Neutrophil (primary cell): Measurements from ENCODE around the gene SLC6A16.

Experiments used
- H3K27ac ChIP-seq: fragments of 200-600 bp; sonication (generic); 2 replicates; pipeline ENCODE4 v1.5.1; 2016; ENCODE audit warnings: mild to moderate bottlenecking, moderate library complexity
- H3K27me3 ChIP-seq: fragments of 200-600 bp; sonication (generic); 2 replicates; pipeline ENCODE4 v1.6.0; 2016; ENCODE audit warnings: mild to moderate bottlenecking
- H3K36me3 ChIP-seq: fragments of 200-600 bp; sonication (generic); 2 replicates; pipeline ENCODE4 v1.5.1; 2017
- H3K4me1 ChIP-seq, 2 experiments: fragments of 200-600 bp in 1 of 2; sonication (generic) in 1 of 2; 1 replicate in 1 of 2; 2 replicates in 1 of 2; pipeline versions ENCODE4 v1.5.1 to v1.6.1; 2013 to 2016; ENCODE audit warnings: low read depth in 1 of 2, low read length in 1 of 2, mild to moderate bottlenecking in 1 of 2, moderate library complexity in 1 of 2; ENCODE audit not compliant: control insufficient read depth in 1 of 2, insufficient read depth in 1 of 2
- H3K4me3 ChIP-seq, 2 experiments: fragments of 200-600 bp in 1 of 2; sonication (generic) in 1 of 2; 1 replicate in 1 of 2; 2 replicates in 1 of 2; pipeline ENCODE4 v1.5.1; 2013 to 2016; ENCODE audit warnings: low read depth in 1 of 2, low read length in 1 of 2, mild to moderate bottlenecking in 1 of 2, moderate library complexity in 1 of 2
- H3K9me3 ChIP-seq: fragments of 200-600 bp; sonication (generic); 2 replicates; pipeline ENCODE4 v1.5.1; 2016
- TF ChIP-seq, protein P1 (sequence below): fragments of 200-600 bp; sonication (generic); IDR thresholded peaks from 2 replicates; pipeline ENCODE4 v1.5.1; 2016; ENCODE audit warnings: antibody characterized with exemption

SLC6A16 gene

DNA sequence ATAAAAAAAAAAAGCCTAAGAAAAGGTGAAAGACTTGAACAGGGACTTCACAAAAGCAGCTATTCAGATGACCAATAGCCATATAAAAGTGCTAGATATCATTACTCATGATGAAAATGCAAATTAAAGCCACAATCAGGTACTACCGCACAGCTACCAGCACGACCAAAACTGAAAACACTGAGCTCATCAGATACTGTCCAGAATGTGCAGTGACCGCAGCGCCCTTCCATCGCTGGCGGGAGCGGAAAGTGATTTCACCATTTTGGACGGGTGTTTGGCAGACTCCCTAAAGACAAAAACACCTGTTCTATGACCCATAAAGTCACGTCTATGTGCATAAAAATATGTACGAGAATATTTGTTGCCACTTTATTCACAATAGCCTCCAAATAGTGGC is 60.7 kb downstream of the SLC6A16 start:
- Histone ChIP-seq H3K4me1 (no peaks in the 10 kb centered on the region), H3K27ac (no peak overlapping the region), H3K4me3 (no peak overlapping the region), H3K36me3 (no peaks in the 10 kb centered on the region), H3K9me3 (peaks cover 3% of the 10 kb centered on the region), H3K27me3 (peaks cover 8% of the 10 kb centered on the region)
- TF ChIP-seq, protein P1, sequence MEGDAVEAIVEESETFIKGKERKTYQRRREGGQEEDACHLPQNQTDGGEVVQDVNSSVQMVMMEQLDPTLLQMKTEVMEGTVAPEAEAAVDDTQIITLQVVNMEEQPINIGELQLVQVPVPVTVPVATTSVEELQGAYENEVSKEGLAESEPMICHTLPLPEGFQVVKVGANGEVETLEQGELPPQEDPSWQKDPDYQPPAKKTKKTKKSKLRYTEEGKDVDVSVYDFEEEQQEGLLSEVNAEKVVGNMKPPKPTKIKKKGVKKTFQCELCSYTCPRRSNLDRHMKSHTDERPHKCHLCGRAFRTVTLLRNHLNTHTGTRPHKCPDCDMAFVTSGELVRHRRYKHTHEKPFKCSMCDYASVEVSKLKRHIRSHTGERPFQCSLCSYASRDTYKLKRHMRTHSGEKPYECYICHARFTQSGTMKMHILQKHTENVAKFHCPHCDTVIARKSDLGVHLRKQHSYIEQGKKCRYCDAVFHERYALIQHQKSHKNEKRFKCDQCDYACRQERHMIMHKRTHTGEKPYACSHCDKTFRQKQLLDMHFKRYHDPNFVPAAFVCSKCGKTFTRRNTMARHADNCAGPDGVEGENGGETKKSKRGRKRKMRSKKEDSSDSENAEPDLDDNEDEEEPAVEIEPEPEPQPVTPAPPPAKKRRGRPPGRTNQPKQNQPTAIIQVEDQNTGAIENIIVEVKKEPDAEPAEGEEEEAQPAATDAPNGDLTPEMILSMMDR, result no peak

DNA sequence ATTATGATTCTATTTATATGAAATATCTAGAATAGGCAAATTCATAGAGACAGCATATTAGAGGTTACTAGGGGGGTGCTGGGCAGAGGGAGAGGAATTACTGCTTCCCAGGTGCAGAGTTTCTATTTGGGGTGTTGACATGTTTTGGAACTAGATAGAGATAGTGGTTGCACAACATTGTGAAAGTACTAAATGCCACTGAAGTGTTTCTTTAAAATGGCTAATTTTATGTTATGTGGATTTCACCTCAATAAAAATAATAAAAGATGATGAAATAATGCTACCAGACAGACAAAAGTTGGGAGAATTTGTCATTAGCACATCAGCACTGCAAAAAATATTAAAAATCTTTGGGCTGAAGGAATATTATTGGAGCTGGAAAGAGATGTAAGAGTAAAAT is 63.4 kb downstream of the SLC6A16 start:
- no peak overlapping the region for H3K27ac ChIP-seq
- H3K4me1 ChIP-seq, result no peaks in the 10 kb centered on the region
- H3K9me3 ChIP-seq, result peaks cover 4% of the 10 kb centered on the region
- H3K36me3 ChIP-seq, result no peaks in the 10 kb centered on the region
- peaks cover 10% of the 10 kb centered on the region for H3K27me3 ChIP-seq
- TF ChIP-seq, protein P1, result no peak
- no peak overlapping the region for H3K4me3 ChIP-seq

DNA sequence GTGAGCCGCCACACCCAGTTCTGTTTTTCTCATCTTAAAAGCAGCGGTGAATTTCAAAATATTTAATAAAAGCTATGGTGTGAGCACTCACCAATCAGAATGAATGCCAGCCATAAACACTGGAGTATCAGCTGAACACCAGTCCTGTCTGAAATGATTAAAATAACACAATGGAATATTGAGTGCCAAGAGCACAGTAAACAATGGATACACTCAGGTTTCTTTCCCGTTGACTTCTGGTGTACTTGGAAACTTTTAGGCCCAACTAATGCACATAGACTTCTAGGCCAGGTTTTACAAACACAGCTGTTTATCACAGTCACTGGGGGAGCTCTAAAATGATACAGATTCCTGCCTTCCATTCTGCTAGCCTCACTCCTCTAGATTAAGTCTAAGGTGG is 68.3 kb downstream of the SLC6A16 start:
- H3K27me3 ChIP-seq, result peaks cover 9% of the 10 kb centered on the region
- H3K9me3 ChIP-seq, result peaks cover 4% of the 10 kb centered on the region
- no peak overlapping the region for H3K27ac ChIP-seq
- no peaks in the 10 kb centered on the region for H3K4me1 ChIP-seq
- no peak overlapping the region for H3K4me3 ChIP-seq
- H3K36me3 ChIP-seq, result no peaks in the 10 kb centered on the region
- TF ChIP-seq, protein P1, result no peak

DNA sequence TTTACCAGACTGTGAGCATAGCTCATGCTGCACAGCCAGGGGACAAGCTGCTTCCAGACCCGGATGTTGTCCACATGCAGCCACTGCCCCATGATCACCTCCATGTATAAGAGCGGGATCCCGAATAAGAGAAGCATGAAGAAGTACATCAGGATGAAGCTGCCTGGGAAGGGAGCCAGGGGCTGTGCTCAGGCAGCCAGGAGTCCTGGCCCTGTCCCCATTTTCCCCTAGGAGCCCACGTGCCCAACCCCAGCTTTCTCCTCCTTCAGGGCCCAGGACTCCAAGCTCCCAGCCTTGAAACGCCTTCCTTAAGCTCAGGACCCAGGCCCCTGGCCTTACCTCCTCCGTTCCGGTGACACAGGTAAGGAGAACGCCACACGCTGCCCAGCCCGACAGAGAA is 69.3 kb downstream of the SLC6A16 start:
- TF ChIP-seq, protein P1, result no peak
- Histone ChIP-seq H3K4me1 (no peaks in the 10 kb centered on the region), H3K4me3 (no peak overlapping the region), H3K9me3 (peaks cover 4% of the 10 kb centered on the region), H3K27me3 (peaks cover 9% of the 10 kb centered on the region), H3K27ac (no peak overlapping the region), H3K36me3 (no peaks in the 10 kb centered on the region)

DNA sequence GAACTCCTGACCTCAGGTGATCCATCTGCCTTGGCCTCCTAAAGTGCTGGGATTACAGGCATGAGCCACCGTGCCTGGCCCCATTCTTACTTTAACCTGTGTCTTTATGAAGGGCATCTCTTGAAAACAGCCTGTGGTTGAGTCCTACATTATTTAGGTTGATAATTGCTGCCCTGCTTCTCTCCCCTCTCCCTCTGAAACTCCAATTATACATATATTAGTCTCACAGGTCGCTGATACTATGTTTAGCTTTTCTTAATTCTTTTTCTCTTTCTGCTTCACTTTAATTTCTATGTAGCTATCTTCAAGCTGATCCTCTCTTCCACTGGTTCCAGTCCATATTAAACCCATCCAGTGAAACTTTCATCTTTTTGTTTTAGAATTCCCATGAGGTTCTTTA is 75.1 kb downstream of the SLC6A16 start:
- H3K27ac ChIP-seq, result no peak overlapping the region
- no peaks in the 10 kb centered on the region for H3K36me3 ChIP-seq
- no peak overlapping the region for H3K4me3 ChIP-seq
- no peaks in the 10 kb centered on the region for H3K9me3 ChIP-seq
- H3K27me3 ChIP-seq, result peaks cover 15% of the 10 kb centered on the region
- TF ChIP-seq, protein P1, result no peak
- no peaks in the 10 kb centered on the region for H3K4me1 ChIP-seq

DNA sequence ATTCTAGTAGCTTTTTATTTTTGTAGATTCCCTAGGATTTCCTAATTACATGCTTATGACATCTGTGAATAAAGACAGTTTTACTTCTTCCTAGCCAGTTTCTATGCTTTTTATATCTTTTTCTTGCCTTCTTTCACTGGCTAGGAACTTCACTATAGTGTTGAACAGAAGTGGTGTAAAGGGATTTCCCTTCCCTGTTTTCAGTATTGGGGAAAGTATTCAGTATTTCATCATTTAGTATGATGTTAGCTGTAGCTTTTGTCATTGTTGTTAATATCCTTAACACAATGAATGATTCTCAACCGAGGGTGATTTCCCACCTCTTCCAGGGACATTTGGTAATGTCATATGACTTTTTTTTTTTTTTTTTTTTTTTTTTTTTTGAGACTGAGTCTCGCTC is 77.3 kb downstream of the SLC6A16 start:
- no peaks in the 10 kb centered on the region for H3K4me1 ChIP-seq

More for the DNA sequence above, 77.3 kb downstream of the SLC6A16 start:
- no peaks in the 10 kb centered on the region for H3K9me3 ChIP-seq
- H3K27me3 ChIP-seq, result peaks cover 15% of the 10 kb centered on the region
- no peak overlapping the region for H3K27ac ChIP-seq
- TF ChIP-seq, protein P1, result no peak
- H3K4me3 ChIP-seq, result no peak overlapping the region
- H3K36me3 ChIP-seq, result no peaks in the 10 kb centered on the region
